Aorta (tissue), 5 donors: ENCODE measurements around the gene KCTD12. TPM values are rescaled to one million over a fixed set of nuclear protein-coding genes. Genes with fewer than 3 reads are reported as not detected.

Source experiments
- ATAC-seq: fragments of 200-7000 bp; cut with Tn5 transposase; one replicate; pipeline ENCODE4 v1.9.1; 2022; ENCODE audit warnings: moderate library complexity; ENCODE audit not compliant: low FRiP score
- DNase-seq, 2 donors: peaks; one replicate each; pipeline ENCODE4 v3.0.0-alpha.2; 2020
- H3K27ac ChIP-seq, 2 donors: one replicate each; pipeline ENCODE4 v1.5.1; 2013; ENCODE audit warnings: low read length in 2 of 2, mild to moderate bottlenecking in 2 of 2, moderate library complexity in 2 of 2, control low read depth in 1 of 2, inconsistent platforms in 1 of 2, low read depth in 1 of 2
- H3K27me3 ChIP-seq, 2 donors: one replicate each; pipeline ENCODE4 v1.6.1; 2013; ENCODE audit warnings: control low read depth in 1 of 2, low read length in 1 of 2, mild to moderate bottlenecking in 1 of 2, moderate library complexity in 1 of 2; ENCODE audit not compliant: insufficient read depth in 2 of 2, control insufficient read depth in 1 of 2
- H3K36me3 ChIP-seq, 2 donors: one replicate each; pipeline ENCODE4 v1.6.1; 2013; ENCODE audit warnings: control low read depth in 1 of 2, low read length in 1 of 2, mild to moderate bottlenecking in 1 of 2; ENCODE audit not compliant: insufficient read depth in 2 of 2, control insufficient read depth in 1 of 2
- H3K4me1 ChIP-seq, 2 donors: one replicate each; pipeline ENCODE4 v1.6.1; 2013; ENCODE audit warnings: low read length in 2 of 2, control low read depth in 1 of 2, mild to moderate bottlenecking in 1 of 2, moderate library complexity in 1 of 2; ENCODE audit not compliant: insufficient read depth in 2 of 2, control insufficient read depth in 1 of 2
- H3K4me3 ChIP-seq, 2 donors: one replicate each; pipeline ENCODE4 v1.5.1; 2013; ENCODE audit warnings: low read length in 2 of 2, control low read depth in 1 of 2, mild to moderate bottlenecking in 1 of 2
- H3K9me3 ChIP-seq: one replicate; pipeline ENCODE4 v1.6.1; 2013; ENCODE audit warnings: mild to moderate bottlenecking, low read length; ENCODE audit not compliant: control insufficient read depth
- WGBS, 2 donors: extraction: QIAGEN DNeasy Blood & Tissue Kit; methylation state at CpG; one replicate each; pipeline ENCODE4 v1.1.7; 2013; 5-methylcytosine and 5-hydroxymethylcytosine counted together
- intact Hi-C, 2 donors: fragments of 100-400 bp; cut with DNase I; formaldehyde crosslinking; loops; one replicate each; pipeline versions ENCODE4 v1.14.2 to v1.15.0; 2022
- polyA plus RNA-seq, 2 donors: library from polyadenylated mRNA; stranded (reverse); fragments of 200-250 nt; gene quantifications; one replicate each; pipeline ENCODE4 v1.2.3, GENCODE V29; 2013
- total RNA-seq, 2 donors: library from RNA; stranded (reverse); fragmentation: NEBNext Ultra II Directional; extraction: Animal tissue kit (Norgen Biotek cat#: 25700); gene quantifications; one replicate each; pipeline ENCODE4 v1.2.1, GENCODE V29; 2021
- donor health status: healthy with polysubstance abuse.
- donor health status: Bipolar disorder and iron deficiency.
- donor health status: DM: no; HTN: no; CAD: no.
- donor health status: DM: no; HTN: no; CAD: no.
- donor health status: DM: yes; HTN: yes; CAD: no.

KCTD12 gene
- total and polyA plus RNA-seq, 4 donors: 20.8 to 137 (median 67.1) TPM

DNA sequence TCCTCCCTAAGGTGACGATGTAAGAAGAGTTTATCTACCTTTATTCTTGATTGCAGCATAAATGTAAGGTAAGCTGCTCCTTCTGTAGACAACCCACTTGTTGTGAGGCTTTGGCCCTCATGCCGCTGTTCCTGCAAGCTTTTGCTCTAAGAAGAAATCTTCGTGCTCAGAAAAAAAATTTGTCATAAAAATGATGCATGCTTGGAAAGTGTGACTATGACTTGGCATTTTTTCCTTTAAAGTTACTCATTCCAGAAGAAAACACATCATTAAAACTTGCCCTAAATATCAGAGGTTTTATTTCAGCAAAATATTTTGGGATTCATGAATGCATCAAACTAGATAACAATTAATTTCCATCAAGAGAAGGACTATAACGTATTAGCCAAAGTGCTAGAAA, 39.8 kb downstream of the KCTD12 start:
- intact Hi-C loops: loop anchor here in 1 of 2 donors (5.0 kb wide), 1 partner anchor 36 kb away; no protein-coding TSS in a partner anchor
- 18% methylated on average over 4 of the region's 4 CpGs for WGBS, 2 donors
- Histone ChIP-seq H3K4me1 (no peaks in the 10 kb centered on the region), H3K27me3 (no peaks in the 10 kb centered on the region), H3K4me3 (no peak overlapping the region), H3K36me3 (no peaks in the 10 kb centered on the region), H3K27ac (no peak overlapping the region), H3K9me3 (no peaks in the 10 kb centered on the region)
- no peak for DNase-seq
- no peak for ATAC-seq

DNA sequence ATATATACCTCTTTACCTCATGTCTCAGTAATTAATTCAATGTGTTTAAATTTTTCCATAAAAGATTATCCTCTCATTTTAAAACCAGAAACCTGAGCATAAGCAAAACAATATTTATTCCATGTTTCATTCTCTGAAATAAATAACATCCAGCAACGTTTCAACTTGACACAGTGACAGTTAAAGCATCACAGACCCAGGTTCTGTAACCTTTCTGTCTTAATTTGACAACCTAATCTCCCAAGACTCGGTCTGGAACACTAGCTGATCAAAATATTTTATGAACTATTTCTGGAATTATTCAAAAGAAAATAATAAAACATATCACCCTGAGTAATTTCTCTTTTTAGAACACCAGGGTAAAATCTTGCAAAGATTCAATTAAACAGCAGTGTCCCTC, 40.3 kb downstream of the KCTD12 start:
- intact Hi-C loops: loop anchor here in 1 of 2 donors (5.0 kb wide), 1 partner anchor 36 kb away; no protein-coding TSS in a partner anchor
- no peaks in the 10 kb centered on the region for H3K36me3 ChIP-seq
- no peak overlapping the region for H3K27ac ChIP-seq

DNA sequence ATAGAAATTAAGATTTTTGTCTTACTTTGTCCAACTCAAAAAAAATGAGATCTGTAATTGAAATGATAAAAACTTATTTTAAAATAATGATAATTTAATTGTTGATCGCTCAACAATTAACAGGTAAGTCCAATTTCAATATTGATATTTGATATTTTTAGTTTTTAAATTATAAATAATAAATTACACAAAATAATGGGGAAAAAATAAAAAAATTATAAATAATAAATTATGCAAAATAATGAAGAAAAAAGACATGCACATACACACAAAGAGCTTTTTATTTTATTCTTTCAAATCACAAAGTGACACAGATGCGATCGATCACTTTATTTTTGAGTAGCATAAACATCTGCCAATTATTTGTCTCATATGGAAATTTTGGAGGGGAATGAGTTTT, 40.8 kb downstream of the KCTD12 start:
- DNase-seq: no peak
- intact Hi-C loops: loop anchor here in 1 of 2 donors (5.0 kb wide), 1 partner anchor 37 kb away; no protein-coding TSS in a partner anchor
- Histone ChIP-seq H3K27ac (no peak overlapping the region), H3K4me1 (no peaks in the 10 kb centered on the region), H3K36me3 (no peaks in the 10 kb centered on the region), H3K4me3 (no peak overlapping the region), H3K27me3 (no peaks in the 10 kb centered on the region), H3K9me3 (no peaks in the 10 kb centered on the region)
- no peak for ATAC-seq
- WGBS, 2 donors: 89 to 94% methylated on average over 3 of the region's 3 CpGs

More for the DNA sequence above, 40.3 kb downstream of the KCTD12 start:
- Histone ChIP-seq H3K4me3 (no peak overlapping the region), H3K9me3 (no peaks in the 10 kb centered on the region), H3K27me3 (no peaks in the 10 kb centered on the region), H3K4me1 (no peaks in the 10 kb centered on the region)
- ATAC-seq: no peak
- WGBS, 2 donors: 2% methylated on average over 2 of the region's 2 CpGs
- no peak for DNase-seq

DNA sequence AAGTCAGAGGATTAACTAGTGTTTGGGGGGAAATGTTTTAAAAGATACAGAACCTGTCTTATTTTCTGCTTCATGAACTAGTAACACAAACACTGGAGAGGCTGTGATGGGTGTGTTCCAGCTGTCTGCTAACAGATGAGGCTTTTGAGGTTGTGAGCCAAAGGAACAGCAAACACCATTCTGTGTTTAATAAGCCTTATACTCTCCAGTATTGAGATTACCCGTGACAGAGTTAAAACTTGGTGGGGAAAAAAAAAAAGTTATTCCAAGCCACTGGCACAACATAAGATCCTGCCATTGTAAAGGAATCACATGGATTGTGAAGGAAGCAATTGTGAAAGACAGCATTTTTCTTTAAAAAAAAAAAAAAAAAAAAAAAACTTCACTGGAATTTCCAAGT, 48.4 kb downstream of the KCTD12 start:
- no peaks in the 10 kb centered on the region for H3K4me1 ChIP-seq
- WGBS, 2 donors: 44 to 55% methylated on average over 1 of the region's 1 CpG
- intact Hi-C loops: no loop called here
- no peaks in the 10 kb centered on the region for H3K36me3 ChIP-seq
- peaks cover 1% of the 10 kb centered on the region for H3K9me3 ChIP-seq
- H3K27me3 ChIP-seq: no peaks in the 10 kb centered on the region
- ATAC-seq (no peak), DNase-seq (no peak)
- H3K27ac ChIP-seq: no peak overlapping the region
- H3K4me3 ChIP-seq: no peak overlapping the region

DNA sequence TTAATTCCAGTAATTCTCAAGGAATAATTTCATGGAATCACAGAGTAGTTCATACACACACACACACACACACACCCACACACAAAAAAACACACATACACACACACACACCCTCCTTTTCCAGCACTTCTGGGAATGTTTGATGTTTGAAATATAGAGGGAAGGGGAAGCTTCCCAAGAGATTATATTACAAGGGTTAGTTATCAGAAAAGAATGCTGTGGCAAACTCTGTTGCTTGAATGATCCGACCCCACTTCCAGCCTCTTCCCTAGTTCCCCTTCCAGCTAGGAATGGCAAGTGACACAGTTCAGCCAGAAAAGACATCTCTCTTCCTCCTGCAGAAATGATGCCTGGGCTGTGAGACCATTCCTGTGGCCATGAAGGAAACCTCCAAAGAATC, 49.9 kb downstream of the KCTD12 start:
- ATAC-seq: no peak
- DNase-seq: no peak
- Histone ChIP-seq H3K9me3 (peaks cover 1% of the 10 kb centered on the region), H3K27ac (no peak overlapping the region), H3K27me3 (no peaks in the 10 kb centered on the region), H3K36me3 (no peaks in the 10 kb centered on the region), H3K4me1 (no peaks in the 10 kb centered on the region), H3K4me3 (no peak overlapping the region)
- 41 to 43% methylated on average over 1 of the region's 1 CpG for WGBS, 2 donors
- intact Hi-C loops: no loop called here

DNA sequence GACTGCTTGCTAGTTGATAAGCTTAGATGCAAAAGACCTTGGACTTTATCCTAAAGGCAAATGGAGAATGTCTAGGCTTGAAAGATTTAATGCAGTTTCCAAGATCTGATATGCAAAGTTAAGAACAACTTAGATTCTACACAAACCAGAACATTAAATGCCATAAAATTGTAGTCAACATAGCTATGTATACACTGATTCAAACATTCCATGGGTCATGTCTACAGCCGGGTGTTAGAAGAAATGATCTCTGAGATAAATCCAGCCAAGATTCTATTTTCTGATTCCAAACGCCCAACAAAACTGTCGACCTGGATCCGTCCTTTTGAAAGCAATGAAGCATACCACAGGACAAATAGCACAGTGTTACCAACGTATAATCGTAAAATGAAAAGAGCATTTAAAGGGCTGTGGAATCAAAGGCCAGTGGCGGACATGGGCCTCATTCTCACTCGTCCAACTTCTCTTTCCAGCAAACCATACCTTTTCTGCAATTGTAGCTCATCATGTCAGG, 52.7 kb downstream of the KCTD12 start:
- ATAC-seq: no peak
- no peak for DNase-seq
- H3K36me3 ChIP-seq: no peaks in the 10 kb centered on the region
- H3K4me1 ChIP-seq: no peaks in the 10 kb centered on the region
- 83 to 86% methylated on average over 8 of the region's 8 CpGs for WGBS, 2 donors
- H3K27me3 ChIP-seq: no peaks in the 10 kb centered on the region
- no peaks in the 10 kb centered on the region for H3K9me3 ChIP-seq
- intact Hi-C loops: no loop called here
- H3K4me3 ChIP-seq: no peak overlapping the region
- H3K27ac ChIP-seq: no peak overlapping the region

DNA sequence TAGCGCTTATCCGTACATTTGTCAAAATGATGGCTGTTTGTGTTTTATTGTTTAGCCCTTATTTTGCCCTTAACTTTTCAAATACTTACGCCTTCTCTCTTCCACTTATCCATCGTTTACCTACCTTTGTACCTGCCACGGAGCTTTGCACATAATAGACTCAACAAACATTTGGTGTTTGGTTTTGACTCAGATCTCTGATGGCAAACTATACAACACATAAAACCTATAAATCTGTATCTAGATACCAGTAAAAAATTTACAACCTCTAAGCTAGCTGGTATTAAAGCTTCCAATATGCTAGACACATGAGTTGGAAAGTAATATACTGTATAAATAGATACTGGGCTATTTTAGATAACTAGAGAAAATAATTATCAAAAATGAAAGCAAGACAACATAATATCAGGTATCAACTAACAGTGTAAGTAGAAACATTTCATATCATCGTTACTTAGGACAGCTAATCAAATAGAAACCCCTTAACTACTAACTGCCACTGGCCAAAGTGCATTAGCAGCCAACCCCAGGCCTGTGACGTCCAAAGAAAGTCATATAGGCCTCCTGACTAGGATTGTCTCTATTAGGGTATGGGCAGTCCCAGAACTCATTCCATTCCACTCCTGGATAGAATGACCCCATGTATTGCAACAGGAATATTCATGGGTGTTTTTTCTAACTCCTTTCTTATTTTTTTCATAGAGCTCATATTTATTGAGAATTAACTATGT, 53.8 kb downstream of the KCTD12 start:
- Histone ChIP-seq H3K4me3 (no peak overlapping the region), H3K4me1 (no peaks in the 10 kb centered on the region), H3K36me3 (no peaks in the 10 kb centered on the region), H3K27me3 (no peaks in the 10 kb centered on the region), H3K27ac (no peak overlapping the region), H3K9me3 (no peaks in the 10 kb centered on the region)
- DNase-seq (no peak), ATAC-seq (no peak)
- WGBS, 2 donors: 95 to 97% methylated on average over 7 of the region's 7 CpGs
- intact Hi-C loops: no loop called here

DNA sequence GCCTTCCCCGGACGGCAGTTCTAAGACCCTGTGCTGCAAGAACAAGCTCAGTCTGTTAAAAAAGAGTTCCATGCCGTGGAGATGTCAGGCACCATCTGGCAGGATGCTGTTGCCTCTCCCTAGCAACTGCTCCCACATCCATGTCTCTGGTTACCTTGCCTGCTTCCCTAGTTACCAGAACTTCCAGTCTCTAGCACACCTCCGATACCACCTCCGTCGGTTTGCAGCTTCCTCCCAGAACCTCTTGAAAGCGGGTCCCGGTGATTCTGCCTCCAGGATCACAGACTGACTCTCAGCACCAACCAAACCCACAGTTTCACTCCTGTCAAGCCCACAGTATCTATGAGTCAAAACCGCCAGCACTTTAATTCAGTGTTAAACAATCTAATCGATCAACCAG, 55.4 kb downstream of the KCTD12 start:
- Histone ChIP-seq H3K4me3 (no peak overlapping the region), H3K27ac (no peak overlapping the region), H3K36me3 (no peaks in the 10 kb centered on the region), H3K4me1 (no peaks in the 10 kb centered on the region), H3K27me3 (no peaks in the 10 kb centered on the region), H3K9me3 (no peaks in the 10 kb centered on the region)
- DNase-seq (no peak), ATAC-seq (no peak)
- 97 to 98% methylated on average over 10 of the region's 10 CpGs for WGBS, 2 donors
- intact Hi-C loops: no loop called here
